Activated T-cell treated with anti-CD3 and anti-CD28 coated beads, Interleukin-2, amount 50 U/mL, for 1 hour (primary cell): ENCODE measurements around the gene C11orf21.
A peak's percentile ranks its signal among the peaks of the same experiment; 100 is the strongest.
"Not testable (repeated sequence)": the region's sequence is repeated elsewhere in the genome, so short reads cannot be mapped to it uniquely, and the experiment has no call there.

Source experiments
- DNase-seq: peaks from one replicate; pipeline ENCODE4 v3.0.0-alpha.2; 2020

Gene C11orf21

DNA sequence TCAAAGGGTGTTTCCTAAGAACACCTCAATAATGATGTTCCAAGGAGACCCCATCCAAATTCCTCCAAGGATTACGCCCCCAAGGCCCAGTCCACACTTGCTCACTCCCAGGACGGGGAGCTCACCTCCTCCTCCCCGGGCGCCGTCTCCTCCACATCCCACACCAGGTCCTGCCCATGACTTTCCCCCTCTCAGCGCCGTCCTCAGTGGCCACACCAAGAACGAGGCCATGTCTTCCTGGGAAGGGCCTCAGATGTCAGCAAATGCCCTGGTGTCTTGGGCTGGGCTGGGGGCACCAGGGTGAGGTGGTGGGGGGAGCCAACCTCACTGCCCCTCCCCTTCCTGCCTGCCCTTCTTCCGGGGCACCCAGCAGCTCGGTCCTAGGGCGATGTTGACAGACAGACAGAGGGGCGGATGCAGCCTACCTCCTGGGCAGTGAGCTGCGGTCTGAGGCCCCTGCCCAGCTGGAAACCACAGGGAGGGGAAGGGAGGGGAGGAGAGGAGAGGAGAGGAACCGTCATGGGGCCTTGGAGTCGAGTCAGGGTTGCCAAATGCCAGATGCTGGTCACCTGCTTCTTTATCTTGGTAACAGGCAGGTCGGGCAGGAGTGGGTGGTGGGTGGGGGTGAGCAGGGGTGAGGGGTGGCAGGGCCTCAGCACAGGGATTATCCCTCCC, at the start of gene C11orf21, which contains the start of gene TSPAN32:
Gene C11orf21, minus strand, starts transcription at position 288 of the 675 bp plus-strand sequence. Its CDS starts 110 bp downstream, at position 178.
Gene TSPAN32, plus strand, starts transcription at position 383 of the 675 bp plus-strand sequence. Its CDS starts 137 bp downstream, at position 520.
- DNase-seq, result peak; percentile 58

- no peak for DNase-seq
Observed at GRCh38 chr11:2348986-2349385, 47.3 kb upstream of the C11orf21 start.

DNA sequence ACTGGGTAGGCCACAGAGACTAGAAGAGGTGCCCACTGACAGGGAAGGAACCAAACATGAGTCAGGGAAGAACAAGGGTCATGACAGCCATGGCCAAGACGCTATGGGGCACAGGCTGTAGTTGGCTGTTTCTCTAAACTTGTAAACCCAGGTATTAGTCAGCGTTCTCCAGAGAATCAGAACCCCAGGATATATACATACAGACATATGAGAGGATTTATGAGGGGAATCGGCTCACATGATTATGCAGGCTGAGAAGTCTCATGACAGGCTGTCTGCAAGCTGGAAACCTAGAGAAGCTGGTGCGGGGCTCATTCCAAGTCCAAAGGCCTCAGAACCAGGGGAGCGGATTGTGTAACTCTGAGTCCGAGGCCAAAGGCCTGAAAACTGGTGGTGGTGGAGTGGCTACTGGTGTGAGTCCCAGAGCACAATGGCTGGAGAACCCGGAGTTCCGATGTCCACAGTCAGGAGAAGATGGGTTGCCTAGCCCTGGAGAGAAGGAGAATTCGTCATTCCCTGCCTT, 45.7 kb upstream of the C11orf21 start:
- DNase-seq, result no peak

GRCh38 chr11:2346586-2347307, 45.0 kb upstream of the C11orf21 start:
- no peak for DNase-seq

GRCh38 chr11:2346014-2346413, 44.3 kb upstream of the C11orf21 start:
- DNase-seq, result no peak

GRCh38 chr11:2345050-2345449, 43.3 kb upstream of the C11orf21 start:
- DNase-seq, result no peak

DNA sequence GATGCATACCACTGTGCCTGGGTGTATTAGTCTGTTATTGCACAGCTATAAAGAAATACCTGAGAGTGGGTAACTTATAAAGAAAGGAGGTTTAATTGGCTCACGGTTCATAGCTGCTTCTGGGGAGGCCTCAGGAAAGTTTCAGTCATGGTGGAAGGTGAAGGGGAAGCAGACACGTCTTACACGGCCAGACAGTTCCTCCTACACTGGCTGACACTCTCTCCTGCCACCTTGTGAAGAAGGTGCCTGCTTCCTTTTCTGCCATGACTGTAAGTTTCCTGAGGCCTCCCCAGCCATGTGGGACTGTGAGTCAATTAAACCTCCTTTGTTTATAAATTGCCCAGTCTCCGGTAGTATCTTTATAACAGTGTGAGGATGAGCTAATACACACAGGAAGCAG, 41.8 kb upstream of the C11orf21 start:
- DNase-seq, result no peak

DNA sequence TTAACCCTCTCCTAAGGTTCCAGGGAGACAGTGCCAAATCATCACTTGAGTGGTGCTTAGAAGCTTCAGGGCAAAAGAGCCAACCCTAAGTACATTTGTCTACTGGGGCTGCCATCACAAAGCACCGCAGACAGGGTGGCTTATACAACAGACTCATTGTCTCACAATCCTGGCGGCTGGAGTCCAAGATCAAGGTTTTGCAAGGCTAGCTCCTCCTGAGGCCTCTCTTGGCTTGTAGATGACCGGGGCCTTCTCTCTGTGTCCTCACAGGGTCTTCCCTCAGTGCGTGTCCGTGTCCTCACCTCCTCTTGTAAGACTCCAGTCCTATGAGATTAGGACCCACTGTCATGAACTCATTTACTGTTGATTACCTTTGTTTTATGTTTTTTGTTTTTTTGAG, 41.3 kb upstream of the C11orf21 start:
- no peak for DNase-seq

DNA sequence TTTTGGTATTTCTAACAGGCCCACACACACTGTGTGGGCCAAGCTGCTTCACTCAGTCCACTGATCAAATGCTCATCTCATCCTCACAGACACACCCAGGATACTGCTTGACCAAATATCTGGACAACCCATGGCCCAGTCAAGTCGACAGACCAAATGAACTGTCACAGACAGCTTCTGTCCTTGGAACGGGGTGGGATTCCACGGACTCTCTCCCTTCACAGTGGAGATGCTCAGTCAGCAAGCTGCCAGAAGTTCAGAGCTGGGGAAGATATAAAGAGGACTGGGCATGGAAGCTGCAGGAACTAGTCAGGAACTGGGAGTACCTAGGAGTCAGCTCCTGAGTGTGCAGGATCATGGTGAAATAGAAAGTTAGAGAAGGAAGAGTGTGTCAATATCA, 40.8 kb upstream of the C11orf21 start:
- no peak for DNase-seq

DNA sequence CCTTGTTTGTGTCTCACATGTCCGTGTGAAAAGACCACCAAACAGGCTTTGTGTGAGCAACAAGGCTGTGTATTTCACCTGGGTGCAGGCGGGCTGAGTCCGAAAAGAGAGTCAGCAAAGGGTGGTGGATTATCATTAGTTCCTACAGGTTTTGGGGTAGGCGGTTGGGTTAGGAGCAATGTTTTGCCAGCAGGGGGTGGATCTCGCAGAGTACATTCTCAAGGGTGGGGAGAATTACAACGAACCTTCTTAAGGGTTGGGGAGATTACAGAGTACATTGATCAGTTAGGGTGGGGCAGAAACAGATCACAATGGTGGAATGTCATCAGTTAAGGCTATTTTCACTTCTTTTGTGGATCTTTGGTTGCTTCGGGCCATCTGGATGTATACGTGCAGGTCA, 37.0 kb upstream of the C11orf21 start:
- DNase-seq, result not testable (repeated sequence)

GRCh38 chr11:2335286-2335685, 33.6 kb upstream of the C11orf21 start:
- not testable (repeated sequence) for DNase-seq

DNA sequence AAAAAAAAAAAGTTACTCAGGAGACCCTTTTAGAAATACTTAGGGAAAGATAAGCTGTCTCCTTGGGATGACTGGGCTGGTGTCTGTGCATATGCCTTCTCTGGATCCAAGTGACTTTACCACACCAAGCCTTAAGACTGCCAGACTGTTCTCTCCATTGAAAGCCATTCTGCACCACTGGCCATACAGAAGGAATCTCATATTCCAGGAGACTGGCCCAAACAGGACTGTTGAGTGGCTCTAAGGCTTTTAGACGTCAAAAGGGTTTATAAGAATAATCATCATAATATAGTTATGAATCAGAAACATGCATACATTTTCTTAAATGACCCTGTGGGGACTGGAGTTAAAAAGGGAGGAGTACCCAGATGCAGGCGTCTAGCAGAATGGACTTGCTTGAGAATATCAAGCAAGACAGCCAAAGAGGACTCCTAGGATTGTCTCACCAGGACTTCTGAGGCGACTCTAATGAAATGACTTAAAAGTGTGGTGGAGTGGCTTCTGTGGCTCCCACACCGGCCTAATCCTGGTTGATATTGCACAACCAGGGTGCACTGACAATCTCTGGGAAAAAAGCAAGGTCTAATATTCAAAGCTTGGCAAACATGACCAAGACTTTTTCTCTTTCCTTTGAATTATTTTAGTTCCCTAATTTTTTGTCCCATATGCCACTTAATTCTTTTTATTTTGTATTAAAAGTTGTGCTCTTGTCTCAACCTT, 31.9 kb upstream of the C11orf21 start:
- DNase-seq, result not testable (repeated sequence)

GRCh38 chr11:2332569-2332968, 30.9 kb upstream of the C11orf21 start:
- not testable (repeated sequence) for DNase-seq

- no peak for DNase-seq
Observed at GRCh38 chr11:2331404-2331803, 29.7 kb upstream of the C11orf21 start.

DNA sequence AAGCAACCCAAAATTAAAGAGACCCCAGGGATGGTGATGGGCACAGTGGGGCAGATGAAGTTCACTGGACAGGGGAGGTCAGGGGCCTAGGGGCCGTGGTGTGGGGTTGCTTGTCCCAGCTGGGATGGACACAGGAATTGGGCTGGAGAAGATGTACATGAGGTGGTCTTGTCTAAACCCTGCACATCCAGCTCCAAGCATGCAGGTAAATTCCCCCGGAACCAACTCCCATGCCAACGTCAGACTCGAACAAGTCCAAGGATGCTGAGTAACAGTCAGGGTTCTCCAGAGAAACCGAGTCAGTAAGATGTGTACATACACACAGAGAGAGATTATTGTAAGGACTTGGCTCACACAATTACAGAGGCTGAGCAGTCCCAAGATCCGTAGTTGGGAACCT, 29.0 kb upstream of the C11orf21 start:
- no peak for DNase-seq

GRCh38 chr11:2329551-2329950, 27.8 kb upstream of the C11orf21 start:
- DNase-seq, result no peak

DNA sequence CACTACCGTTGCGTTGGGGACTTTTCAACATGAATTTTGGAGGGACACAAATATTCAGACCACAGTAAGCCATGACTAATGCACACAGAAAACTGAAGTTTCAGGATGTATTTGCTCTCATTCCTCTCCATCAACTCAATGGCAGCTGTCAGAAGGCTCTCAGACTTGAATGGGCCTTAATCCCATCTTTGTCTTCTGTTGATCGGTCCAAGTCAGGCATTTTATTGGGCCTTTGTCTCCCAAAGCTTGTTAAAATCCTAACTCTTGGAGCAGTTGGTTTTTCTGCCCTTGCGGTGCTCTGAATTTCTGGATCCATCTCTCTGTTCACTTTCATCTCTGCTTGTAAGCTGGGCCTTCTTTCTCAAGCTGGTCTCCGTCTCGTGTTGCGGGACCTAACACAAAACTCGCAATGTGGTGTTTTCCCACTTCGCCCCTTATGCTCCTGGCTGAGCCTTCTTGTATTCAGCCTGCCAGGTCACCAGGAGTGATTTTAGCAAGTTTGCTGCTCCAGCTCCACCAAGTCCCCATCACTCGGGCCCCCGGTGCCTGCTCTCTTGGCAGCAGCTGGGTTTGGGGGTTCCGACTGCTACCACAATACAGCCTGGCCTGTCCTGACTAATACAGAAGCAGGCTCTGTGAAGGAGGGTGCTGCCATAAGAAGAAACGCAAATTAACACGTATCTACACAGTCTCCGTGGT, 27.1 kb upstream of the C11orf21 start:
- no peak for DNase-seq

DNA sequence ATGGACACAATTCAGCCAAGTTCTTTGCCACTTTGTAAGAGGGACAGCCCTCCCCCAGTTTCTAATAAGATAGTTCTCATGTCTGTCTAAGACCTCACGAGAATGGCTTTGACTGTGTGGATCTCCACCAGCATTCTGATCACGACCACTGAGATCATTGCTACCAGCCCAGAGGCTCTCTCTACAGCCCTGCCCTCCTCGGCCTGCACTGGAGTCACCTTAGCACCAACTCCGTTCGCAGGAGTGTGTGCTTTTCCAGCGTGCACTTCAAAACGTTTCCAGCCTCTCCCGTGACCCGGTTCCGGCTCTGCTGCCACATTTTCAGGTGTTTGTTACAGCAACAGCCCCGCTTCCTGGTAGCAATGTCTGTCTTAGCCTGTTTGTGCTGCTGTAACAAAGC, 26.3 kb upstream of the C11orf21 start:
- DNase-seq, result no peak

GRCh38 chr11:2327032-2327431, 25.3 kb upstream of the C11orf21 start:
- DNase-seq, result no peak

GRCh38 chr11:2325719-2326118, 24.0 kb upstream of the C11orf21 start:
- DNase-seq, result no peak

- no peak for DNase-seq
Observed at GRCh38 chr11:2325123-2325522, 23.4 kb upstream of the C11orf21 start.

- DNase-seq, result no peak
Observed at GRCh38 chr11:2321311-2321683, 19.6 kb upstream of the C11orf21 start.
